ENCODE results near the gene PROC. TPM values are rescaled to one million over a fixed set of nuclear protein-coding genes. Genes with fewer than 3 reads are reported as not detected.

Gene PROC
- total RNA-seq, 1 experiment from 2014 or later: 1.1 TPM

GRCh38 chr2:127425540-127426490, 7.6 kb downstream of the PROC start:
- in situ Hi-C loops (cut with HindIII; ENCODE audit: low pct_unique_long_range_greater_than_20kb, low sequenced_read_pairs): no loop called here
- Histone ChIP-seq H3K4me3 (ENCODE audit: low read depth in 2 of 2, low read length in 2 of 2) (no peak overlapping the region), H3K27me3 (ENCODE audit: control insufficient read depth, insufficient read depth, low read length) (peaks cover 3% of the 10 kb centered on the region; the same call in 1 of the 2 replicates), H3K27ac (ENCODE audit: low read length) (no peak overlapping the region), H3K9me3 (ENCODE audit: control insufficient read depth, insufficient read depth, low read depth, low read length) (no peaks in the 10 kb centered on the region), H3K4me1 (ENCODE audit: control insufficient read depth, insufficient read depth, low read length) (0 out of 2 replicates have a peak, but pooled peaks cover 7% of the 10 kb centered on the region), H3K36me3 (ENCODE audit: control insufficient read depth, insufficient read depth, low read length) (no peaks in the 10 kb centered on the region)
- BruUV-seq (replicated peaks): no TSS peak
- no peak for DNase-seq (ENCODE audit: low read depth, low spot score)
- intact Hi-C loops (cut with micrococcal nuclease; ENCODE audit: unreplicated experiment): no loop called here
- ChIA-PET CTCF (interaction anchor here (1.5 kb wide), 1 partner anchor 54 kb away, joined by 4 read pairs; no protein-coding TSS in a partner anchor), POLR2A (no interaction called here)
- ATAC-seq: no peak
- TF ChIP-seq REST (IDR thresholded peaks at IDR 0.05; ENCODE audit: insufficient read depth in 1 of 2, low read depth in 2 of 2, low read length in 1 of 2) (no peak), TCF7L2 (IDR thresholded peaks at IDR 0.05; ENCODE audit: low read depth, low read length) (no peak), POLR2AphosphoS5 (IDR thresholded peaks at IDR 0.05; ENCODE audit: low read depth, low read length) (no peak), CTCF (IDR thresholded peaks at IDR 0.05) (no peak), SIN3A (IDR thresholded peaks at IDR 0.05; ENCODE audit: borderline replicate concordance, insufficient read depth, low read depth, low read length) (no peak)

GRCh38 chr2:127426501-127427354, 8.5 kb downstream of the PROC start:
- DNase-seq (ENCODE audit: low read depth, low spot score) (no peak), ATAC-seq (no peak)
- no peaks in the 10 kb centered on the region for H3K9me3 ChIP-seq (ENCODE audit: control insufficient read depth, insufficient read depth, low read depth, low read length)
- H3K36me3 ChIP-seq (ENCODE audit: control insufficient read depth, insufficient read depth, low read length): no peaks in the 10 kb centered on the region
- no peak overlapping the region for H3K27ac ChIP-seq (ENCODE audit: low read length)
- ChIA-PET CTCF (no interaction called here), POLR2A (interaction anchor here (0.6 kb wide), 1 partner anchor 161 kb away, joined by 5 read pairs; no protein-coding TSS in a partner anchor)
- no peak overlapping the region for H3K4me3 ChIP-seq (ENCODE audit: low read depth in 2 of 2, low read length in 2 of 2)
- no TSS peak for BruUV-seq (replicated peaks)
- intact Hi-C loops (cut with micrococcal nuclease; ENCODE audit: unreplicated experiment): no loop called here
- in situ Hi-C loops (cut with HindIII; ENCODE audit: low pct_unique_long_range_greater_than_20kb, low sequenced_read_pairs): no loop called here
- H3K4me1 ChIP-seq (ENCODE audit: control insufficient read depth, insufficient read depth, low read length): 0 out of 2 replicates have a peak, but pooled peaks cover 7% of the 10 kb centered on the region
- TF ChIP-seq SIN3A (IDR thresholded peaks at IDR 0.05; ENCODE audit: borderline replicate concordance, insufficient read depth, low read depth, low read length) (no peak), CTCF (IDR thresholded peaks at IDR 0.05) (no peak)
- peaks cover 3% of the 10 kb centered on the region; the same call in 1 of the 2 replicates for H3K27me3 ChIP-seq (ENCODE audit: control insufficient read depth, insufficient read depth, low read length)

Data from Panc1 (cell line).